ENCODE measurements around the gene TNNI2.
"Not testable (repeated sequence)": the region's sequence is repeated elsewhere in the genome, so short reads cannot be mapped to it uniquely, and the experiment has no call there.

TNNI2 gene
- total RNA-seq: 0 to 0.19 (median 0) reads per million in 3 donors

DNA sequence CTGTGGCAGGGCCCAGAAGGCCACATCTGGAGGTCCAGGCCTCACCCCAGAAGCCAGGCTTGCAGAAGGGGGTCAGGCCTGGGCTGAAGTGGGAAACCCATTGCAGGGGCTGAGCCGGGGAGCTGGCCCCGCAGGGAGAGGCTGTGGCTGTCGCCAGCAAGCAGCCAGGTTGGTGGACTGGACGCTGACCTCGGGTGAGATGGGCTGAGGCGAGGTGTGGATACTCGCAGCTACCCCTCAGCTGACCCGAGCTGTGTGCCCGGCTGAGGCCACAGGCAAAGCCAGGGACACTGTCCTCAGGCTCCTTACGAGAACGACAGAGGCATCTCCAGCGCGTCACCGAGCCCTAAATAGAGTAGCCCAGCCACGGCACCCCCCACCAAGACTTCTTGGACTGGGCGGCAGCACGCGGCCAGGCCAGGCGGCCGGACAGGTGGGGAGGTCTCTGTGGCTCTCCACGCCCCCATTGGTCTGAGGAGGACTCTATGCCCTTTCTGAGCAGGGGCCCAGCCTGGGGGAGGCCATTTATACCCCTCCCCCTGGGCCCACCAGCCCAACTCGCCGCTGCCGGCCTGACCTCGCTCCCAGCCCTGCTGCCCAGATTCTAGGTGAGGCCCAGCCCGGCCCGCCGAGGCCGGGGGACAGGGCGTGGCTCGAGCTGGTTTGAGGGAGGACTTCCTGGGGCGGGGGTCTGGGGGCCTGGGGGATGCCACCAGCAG is at the start of gene TNNI2:
Gene TNNI2, plus strand, starts transcription at position 556 of the 719 bp plus-strand sequence. CDS start 716 bp downstream, outside the sequence.
- no peaks in the 10 kb centered on the region for H3K27me3 ChIP-seq (replicated peaks; ENCODE audit: control insufficient read depth, insufficient read depth, low read length, poor library complexity, severe bottlenecking)
- no peak for DNase-seq

DNA sequence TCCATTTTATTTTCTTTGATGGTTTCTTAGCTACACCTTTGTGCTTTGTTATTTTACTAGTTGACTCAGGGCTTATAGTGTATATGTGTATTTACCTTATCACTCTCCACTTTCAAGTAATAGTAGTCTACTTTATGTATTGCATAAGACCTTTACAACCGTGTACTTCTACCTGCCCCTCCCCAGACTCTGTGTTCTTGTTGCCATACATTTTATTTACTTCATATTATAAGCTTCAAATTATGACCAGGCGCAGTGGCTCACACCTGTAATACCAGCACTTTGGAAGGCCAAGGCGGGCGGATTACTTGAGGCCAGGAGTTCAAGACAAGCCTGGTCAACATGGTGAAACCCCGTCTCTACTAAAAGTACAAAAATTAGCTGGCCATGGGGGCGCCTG is 46.9 kb upstream of the TNNI2 start:
- Histone ChIP-seq H3K4me3 (ENCODE audit: insufficient read depth, low read depth, low read length, poor library complexity, severe bottlenecking) (no peak overlapping the region), H3K36me3 (ENCODE audit: control insufficient read depth, insufficient read depth, low read length) (no peaks in the 10 kb centered on the region), H3K27ac (ENCODE audit: insufficient read depth, low read length, poor library complexity, severe bottlenecking) (no peak overlapping the region), H3K9me3 (ENCODE audit: control insufficient read depth, low read length) (peaks cover 6% of the 10 kb centered on the region), H3K4me1 (ENCODE audit: control insufficient read depth, insufficient read depth, low read length, poor library complexity, severe bottlenecking) (no peaks in the 10 kb centered on the region), H3K27me3 (replicated peaks; ENCODE audit: control insufficient read depth, insufficient read depth, low read length, poor library complexity, severe bottlenecking) (peaks cover 3% of the 10 kb centered on the region)
- no peak for DNase-seq

More for the DNA sequence above, at the start of gene TNNI2:
- H3K4me1 ChIP-seq (ENCODE audit: control insufficient read depth, insufficient read depth, low read length, poor library complexity, severe bottlenecking): peaks cover 16% of the 10 kb centered on the region
- H3K27ac ChIP-seq (ENCODE audit: insufficient read depth, low read length, poor library complexity, severe bottlenecking): no peak within 1 kb of the TSS
- no peak within 1 kb of the TSS for H3K4me3 ChIP-seq (ENCODE audit: insufficient read depth, low read depth, low read length, poor library complexity, severe bottlenecking)
- no peaks in the 10 kb centered on the region for H3K9me3 ChIP-seq (ENCODE audit: control insufficient read depth, low read length)
- H3K36me3 ChIP-seq (ENCODE audit: control insufficient read depth, insufficient read depth, low read length): no peaks in the 10 kb centered on the region

DNA sequence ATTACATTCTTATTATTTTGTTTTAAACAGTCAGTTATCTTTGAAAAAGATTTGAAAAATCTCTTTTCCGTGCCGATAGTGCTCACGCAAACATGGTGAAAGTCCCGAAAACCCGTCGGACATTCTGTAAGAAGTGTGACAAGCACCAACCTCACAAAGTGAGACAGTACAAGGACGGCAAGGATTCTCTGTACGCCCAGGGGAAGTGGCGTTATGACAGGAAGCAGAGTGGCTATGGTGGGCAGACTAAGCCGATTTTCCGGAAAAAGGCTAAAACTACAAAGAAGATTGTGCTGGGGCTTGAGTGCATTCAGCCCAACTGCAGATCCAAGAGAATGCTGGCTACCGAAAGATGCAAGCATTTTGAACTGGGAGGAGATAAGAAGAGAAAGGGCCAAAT is 46.3 kb upstream of the TNNI2 start:
- Histone ChIP-seq H3K4me1 (ENCODE audit: control insufficient read depth, insufficient read depth, low read length, poor library complexity, severe bottlenecking) (no peaks in the 10 kb centered on the region), H3K27ac (ENCODE audit: insufficient read depth, low read length, poor library complexity, severe bottlenecking) (no peak overlapping the region), H3K9me3 (ENCODE audit: control insufficient read depth, low read length) (peaks cover 6% of the 10 kb centered on the region), H3K36me3 (ENCODE audit: control insufficient read depth, insufficient read depth, low read length) (no peaks in the 10 kb centered on the region), H3K27me3 (replicated peaks; ENCODE audit: control insufficient read depth, insufficient read depth, low read length, poor library complexity, severe bottlenecking) (peaks cover 3% of the 10 kb centered on the region), H3K4me3 (ENCODE audit: insufficient read depth, low read depth, low read length, poor library complexity, severe bottlenecking) (no peak overlapping the region)
- no peak for DNase-seq

DNA sequence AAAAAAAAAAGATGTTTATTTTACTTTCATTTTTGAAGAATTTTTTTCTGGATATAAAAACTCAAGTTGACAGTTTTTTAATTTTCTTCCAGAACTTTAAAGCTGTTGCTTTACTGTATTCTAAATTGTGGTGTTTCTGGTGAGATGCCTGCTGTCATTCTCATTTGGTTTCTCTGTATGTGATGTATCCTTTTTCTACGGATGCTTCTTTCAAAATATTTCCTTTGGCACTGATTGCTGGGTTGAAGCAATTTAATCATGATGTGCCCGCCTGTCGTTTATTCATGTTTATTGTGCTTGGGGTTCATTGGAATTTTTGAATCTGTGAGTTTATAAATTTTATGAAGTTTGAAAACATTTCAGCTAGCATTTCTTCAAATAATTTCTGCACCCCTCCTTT is 45.7 kb upstream of the TNNI2 start:
- DNase-seq: no peak
- peaks cover 6% of the 10 kb centered on the region for H3K9me3 ChIP-seq (ENCODE audit: control insufficient read depth, low read length)
- peaks cover 3% of the 10 kb centered on the region for H3K27me3 ChIP-seq (replicated peaks; ENCODE audit: control insufficient read depth, insufficient read depth, low read length, poor library complexity, severe bottlenecking)
- no peaks in the 10 kb centered on the region for H3K36me3 ChIP-seq (ENCODE audit: control insufficient read depth, insufficient read depth, low read length)
- no peaks in the 10 kb centered on the region for H3K4me1 ChIP-seq (ENCODE audit: control insufficient read depth, insufficient read depth, low read length, poor library complexity, severe bottlenecking)
- H3K27ac ChIP-seq (ENCODE audit: insufficient read depth, low read length, poor library complexity, severe bottlenecking): no peak overlapping the region
- H3K4me3 ChIP-seq (ENCODE audit: insufficient read depth, low read depth, low read length, poor library complexity, severe bottlenecking): no peak overlapping the region

DNA sequence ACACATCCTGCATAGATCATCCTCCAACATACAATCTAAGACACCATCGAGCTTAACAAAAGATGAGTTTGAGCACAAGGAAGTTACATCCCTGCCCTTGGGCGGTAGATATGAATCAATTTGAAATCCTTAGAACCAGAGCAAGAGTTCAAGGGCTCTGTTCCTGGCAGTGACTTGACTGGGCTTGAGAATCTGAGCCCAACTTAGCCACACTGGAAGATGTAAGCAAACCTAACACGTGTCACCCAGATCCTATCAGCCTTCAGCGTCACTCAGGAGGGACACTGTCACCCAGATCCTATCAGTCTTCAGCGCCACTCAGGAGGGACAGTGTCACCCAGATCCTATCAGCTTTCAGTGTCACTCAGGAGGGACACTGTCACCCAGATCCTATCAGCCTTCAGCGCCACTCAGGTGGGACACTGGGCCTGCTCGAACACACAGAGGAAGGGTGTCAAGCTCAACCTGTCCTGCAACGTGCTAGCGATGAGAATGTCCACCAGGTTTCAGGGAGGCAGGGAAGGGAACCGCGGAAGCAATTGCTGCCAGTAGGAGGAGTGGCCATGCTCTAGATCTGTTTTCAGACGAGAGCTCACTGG is 42.3 kb upstream of the TNNI2 start:
- Histone ChIP-seq H3K27me3 (replicated peaks; ENCODE audit: control insufficient read depth, insufficient read depth, low read length, poor library complexity, severe bottlenecking) (peaks cover 3% of the 10 kb centered on the region), H3K36me3 (ENCODE audit: control insufficient read depth, insufficient read depth, low read length) (no peaks in the 10 kb centered on the region), H3K9me3 (ENCODE audit: control insufficient read depth, low read length) (peaks cover 6% of the 10 kb centered on the region), H3K4me1 (ENCODE audit: control insufficient read depth, insufficient read depth, low read length, poor library complexity, severe bottlenecking) (no peaks in the 10 kb centered on the region), H3K4me3 (ENCODE audit: insufficient read depth, low read depth, low read length, poor library complexity, severe bottlenecking) (no peak overlapping the region), H3K27ac (ENCODE audit: insufficient read depth, low read length, poor library complexity, severe bottlenecking) (no peak overlapping the region)
- no peak for DNase-seq

DNA sequence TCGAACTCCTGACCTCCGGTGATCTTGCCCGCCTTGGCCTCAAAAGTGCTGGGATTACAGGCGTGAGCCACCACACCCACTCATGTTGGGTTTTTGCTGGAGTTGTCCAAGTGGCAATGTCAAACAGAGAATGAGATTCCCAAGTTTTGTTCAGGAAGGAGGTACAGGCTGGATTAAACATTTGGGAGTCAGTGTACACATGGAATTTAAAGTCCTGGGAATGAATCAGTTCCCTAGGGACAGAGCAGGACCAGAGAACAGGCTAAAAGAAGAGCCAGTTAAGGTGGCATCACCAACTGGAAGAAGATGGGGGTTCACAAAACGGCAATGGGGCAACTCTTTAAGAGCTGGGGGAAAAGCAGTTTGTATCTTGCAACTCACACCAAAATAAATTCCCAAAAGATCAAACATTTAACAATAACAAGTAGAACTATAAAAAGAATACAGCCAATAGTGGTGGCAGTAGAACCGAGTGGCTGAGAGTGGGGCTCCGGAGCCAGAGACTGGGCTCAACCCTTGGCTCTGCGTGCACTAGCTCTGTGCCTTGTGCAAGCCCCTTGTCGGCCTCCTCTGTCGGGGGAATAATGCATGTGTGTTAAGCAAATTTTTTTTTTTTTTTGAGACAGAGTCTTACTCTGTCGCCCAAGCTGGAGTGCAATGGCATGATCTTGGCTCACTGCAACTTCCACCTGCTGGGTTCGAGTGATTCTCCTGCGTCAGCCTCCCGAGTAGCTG is 41.2 kb upstream of the TNNI2 start:
- Histone ChIP-seq H3K4me1 (ENCODE audit: control insufficient read depth, insufficient read depth, low read length, poor library complexity, severe bottlenecking) (no peaks in the 10 kb centered on the region), H3K9me3 (ENCODE audit: control insufficient read depth, low read length) (peaks cover 6% of the 10 kb centered on the region), H3K36me3 (ENCODE audit: control insufficient read depth, insufficient read depth, low read length) (no peaks in the 10 kb centered on the region), H3K27me3 (replicated peaks; ENCODE audit: control insufficient read depth, insufficient read depth, low read length, poor library complexity, severe bottlenecking) (peaks cover 3% of the 10 kb centered on the region), H3K4me3 (ENCODE audit: insufficient read depth, low read depth, low read length, poor library complexity, severe bottlenecking) (no peak overlapping the region), H3K27ac (ENCODE audit: insufficient read depth, low read length, poor library complexity, severe bottlenecking) (no peak overlapping the region)
- DNase-seq: no peak

DNA sequence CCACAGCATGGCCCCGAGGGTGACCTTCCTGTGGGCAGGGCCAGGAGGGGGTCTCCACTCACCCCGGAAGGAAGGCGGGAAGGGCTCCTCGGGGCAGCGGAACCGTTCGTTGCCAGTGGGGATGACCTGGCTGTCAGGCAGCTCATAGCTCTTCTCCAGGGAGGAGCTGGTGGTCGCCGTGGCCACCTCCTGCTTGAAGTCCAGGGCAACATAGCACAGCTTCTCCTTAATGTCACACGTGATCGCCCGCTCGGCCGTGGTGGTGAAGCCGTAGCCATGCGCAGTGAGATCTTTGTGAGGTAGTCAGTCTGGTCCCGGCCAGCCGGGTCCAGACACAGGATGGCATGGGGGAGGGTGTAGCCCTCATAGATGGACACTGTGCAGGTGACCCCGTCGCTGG is 35.5 kb upstream of the TNNI2 start:
- Histone ChIP-seq H3K4me3 (ENCODE audit: insufficient read depth, low read depth, low read length, poor library complexity, severe bottlenecking) (no peak overlapping the region), H3K27me3 (replicated peaks; ENCODE audit: control insufficient read depth, insufficient read depth, low read length, poor library complexity, severe bottlenecking) (no peaks in the 10 kb centered on the region), H3K4me1 (ENCODE audit: control insufficient read depth, insufficient read depth, low read length, poor library complexity, severe bottlenecking) (no peaks in the 10 kb centered on the region), H3K9me3 (ENCODE audit: control insufficient read depth, low read length) (no peaks in the 10 kb centered on the region), H3K36me3 (ENCODE audit: control insufficient read depth, insufficient read depth, low read length) (no peaks in the 10 kb centered on the region), H3K27ac (ENCODE audit: insufficient read depth, low read length, poor library complexity, severe bottlenecking) (no peak overlapping the region)
- no peak for DNase-seq

DNA sequence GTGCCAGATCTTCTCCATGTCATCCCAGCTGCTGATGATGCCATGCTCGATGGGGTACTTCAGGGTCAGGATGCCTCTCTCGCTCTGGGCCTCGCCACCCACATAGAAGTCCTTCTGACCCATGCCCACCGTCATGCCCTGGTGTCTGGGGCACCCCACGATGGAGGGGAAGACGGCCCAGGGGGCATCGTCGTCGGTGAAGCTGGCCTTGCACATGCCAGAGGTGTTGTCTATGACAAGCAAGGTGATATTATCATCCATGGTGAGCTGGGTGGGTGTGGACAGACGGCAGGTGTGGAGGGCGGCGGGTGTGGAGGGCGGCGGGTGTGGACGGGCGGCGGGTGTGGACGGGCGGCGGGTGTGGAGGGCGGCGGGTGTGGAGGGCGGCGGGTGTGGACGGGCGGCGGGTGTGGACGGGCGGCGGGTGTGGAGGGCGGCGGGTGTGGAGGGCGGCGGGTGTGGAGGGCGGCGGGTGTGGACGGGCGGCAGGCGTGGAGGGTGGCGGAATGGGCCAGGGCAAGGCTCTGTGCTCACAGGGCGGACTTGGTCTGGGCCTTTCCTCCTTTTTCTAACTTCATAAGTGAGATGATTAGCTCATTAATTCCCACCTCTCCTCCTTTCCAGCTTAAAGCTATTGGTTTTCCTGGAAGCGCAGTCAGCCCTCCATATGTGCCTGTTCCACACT is 34.8 kb upstream of the TNNI2 start:
- not testable (repeated sequence) for H3K36me3 ChIP-seq (ENCODE audit: control insufficient read depth, insufficient read depth, low read length); H3K27ac ChIP-seq (ENCODE audit: insufficient read depth, low read length, poor library complexity, severe bottlenecking); H3K27me3 ChIP-seq (replicated peaks; ENCODE audit: control insufficient read depth, insufficient read depth, low read length, poor library complexity, severe bottlenecking); H3K9me3 ChIP-seq (ENCODE audit: control insufficient read depth, low read length); H3K4me3 ChIP-seq (ENCODE audit: insufficient read depth, low read depth, low read length, poor library complexity, severe bottlenecking); DNase-seq; H3K4me1 ChIP-seq (ENCODE audit: control insufficient read depth, insufficient read depth, low read length, poor library complexity, severe bottlenecking)

DNA sequence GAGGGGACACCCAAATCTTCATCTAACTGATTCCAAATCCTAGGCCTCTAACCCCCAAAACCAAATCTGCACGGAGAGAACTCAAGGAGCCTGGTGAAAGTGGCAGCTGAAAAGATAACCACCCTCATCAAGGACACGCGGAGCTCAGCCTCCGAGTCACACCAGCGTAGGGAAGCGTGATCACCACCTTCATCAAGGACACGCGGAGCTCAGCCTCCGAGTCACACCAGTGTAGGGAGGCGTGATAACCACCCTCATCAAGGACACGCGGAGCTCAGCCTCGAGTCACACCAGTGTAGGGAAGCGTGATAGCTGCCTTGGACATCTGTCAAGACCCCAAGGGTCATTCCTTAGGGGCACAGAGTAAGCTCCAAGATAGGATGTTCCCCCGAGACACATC is 33.3 kb upstream of the TNNI2 start:
- Histone ChIP-seq H3K36me3 (ENCODE audit: control insufficient read depth, insufficient read depth, low read length) (no peaks in the 10 kb centered on the region), H3K4me3 (ENCODE audit: insufficient read depth, low read depth, low read length, poor library complexity, severe bottlenecking) (no peak overlapping the region), H3K27ac (ENCODE audit: insufficient read depth, low read length, poor library complexity, severe bottlenecking) (no peak overlapping the region), H3K9me3 (ENCODE audit: control insufficient read depth, low read length) (no peaks in the 10 kb centered on the region), H3K27me3 (replicated peaks; ENCODE audit: control insufficient read depth, insufficient read depth, low read length, poor library complexity, severe bottlenecking) (no peaks in the 10 kb centered on the region), H3K4me1 (ENCODE audit: control insufficient read depth, insufficient read depth, low read length, poor library complexity, severe bottlenecking) (no peaks in the 10 kb centered on the region)
- DNase-seq: no peak
